NCI-H2081 treated with DMSO at 0.1 percent for 48 hours (cell line): Measurements from ENCODE around the gene SLC17A3.

Source experiments
- DNase-seq: peaks from one replicate; lab custom pipeline; 2025; lab: John Stamatoyannopoulos, UW

The SLC17A3 gene

DNA sequence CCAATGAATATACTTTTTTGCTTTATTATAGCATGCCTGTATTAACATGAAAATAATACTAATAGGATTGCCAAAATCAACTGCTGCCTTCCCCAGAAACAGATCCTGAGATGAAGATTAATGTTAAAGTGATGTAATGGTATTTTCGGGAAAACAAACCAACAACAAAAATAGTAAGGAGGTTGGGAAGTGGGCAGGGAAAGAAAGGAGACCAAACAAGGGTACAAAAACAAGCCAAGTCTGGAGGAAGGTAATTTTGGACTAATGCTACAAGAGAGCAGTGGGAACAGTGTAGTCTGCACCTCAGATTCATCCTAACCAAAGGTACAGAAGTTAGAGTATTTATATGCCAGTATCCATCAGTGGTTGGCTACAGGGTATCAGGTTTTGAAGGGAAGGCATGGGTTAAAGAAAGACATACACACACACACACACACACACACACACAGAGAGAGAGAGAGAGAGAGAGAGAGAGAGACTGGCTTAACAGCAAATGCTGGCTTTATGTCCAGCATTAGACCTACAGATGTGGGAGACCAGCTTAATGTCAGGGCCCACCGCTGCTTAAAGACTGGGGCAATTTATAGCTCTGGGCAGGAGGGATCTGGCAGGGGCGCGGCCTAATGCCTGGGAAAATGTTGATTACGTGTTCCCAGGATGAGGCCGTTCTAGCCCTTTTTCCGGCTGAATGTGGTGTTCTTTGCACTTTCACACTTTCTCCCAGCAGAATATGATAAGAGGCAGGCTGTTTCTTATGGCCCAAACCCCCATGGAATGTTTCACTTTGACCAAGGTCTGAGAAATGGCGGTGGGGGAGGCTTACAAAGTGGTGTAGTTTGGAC lies 38.4 kb downstream of the SLC17A3 start:
- no peak for DNase-seq

DNA sequence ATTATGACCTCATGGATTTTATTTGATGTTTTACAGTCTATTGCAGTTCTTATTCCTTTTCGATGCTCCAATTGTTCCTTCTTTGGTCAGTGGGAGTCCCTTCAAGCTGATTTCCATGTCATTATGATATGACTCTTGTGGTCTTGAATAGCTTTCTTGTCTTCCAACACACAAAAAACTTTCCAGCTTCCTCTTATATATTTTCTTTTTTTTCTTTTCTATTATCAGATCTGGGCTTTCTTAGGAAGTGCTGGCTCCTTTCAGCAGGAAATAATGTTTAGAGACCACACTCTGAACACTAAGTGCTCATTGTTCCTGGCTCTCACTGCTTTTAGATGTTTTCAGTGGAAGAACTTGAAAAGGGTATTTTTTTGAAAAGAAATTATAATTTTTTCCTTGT lies 39.1 kb downstream of the SLC17A3 start:
- DNase-seq, result no peak

DNA sequence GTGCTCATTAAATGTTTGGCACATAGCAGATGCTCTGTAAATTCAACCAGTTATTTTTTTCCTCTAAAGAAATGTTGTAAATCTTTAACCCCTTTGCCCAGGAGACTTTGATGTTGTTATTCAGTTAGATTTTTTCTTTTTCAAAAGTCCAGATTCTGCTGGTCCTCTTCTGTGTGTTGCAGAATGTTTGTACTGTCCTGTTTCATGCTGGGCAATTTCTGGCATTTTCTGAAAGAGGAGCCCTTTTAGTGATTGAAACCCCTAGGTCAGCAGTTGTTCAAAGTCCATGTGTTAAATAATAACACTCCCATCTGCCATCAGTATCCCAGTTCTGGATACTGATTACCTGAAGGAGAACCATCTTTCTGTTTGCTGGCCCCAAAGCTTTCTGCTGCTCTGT lies 40.9 kb downstream of the SLC17A3 start:
- no peak for DNase-seq

DNA sequence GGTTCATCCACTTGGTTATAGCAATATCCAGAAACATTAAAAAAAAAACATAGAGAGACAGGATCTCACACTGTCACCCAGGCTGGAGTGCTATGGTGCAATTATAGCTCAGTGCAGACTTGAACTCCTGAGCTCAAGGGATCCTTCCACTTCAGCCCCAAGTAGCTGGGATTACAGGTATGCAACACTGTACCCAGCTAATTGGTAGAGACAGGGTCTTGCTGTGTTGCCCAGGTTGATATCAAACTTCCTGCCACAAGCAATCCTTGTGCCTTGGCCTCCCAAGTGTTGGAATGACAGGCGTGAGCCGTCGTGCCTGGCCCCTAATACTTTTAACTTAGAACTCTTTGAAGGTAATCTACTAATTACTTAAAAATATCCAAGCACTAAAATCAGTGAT lies 41.4 kb downstream of the SLC17A3 start:
- no peak for DNase-seq

DNA sequence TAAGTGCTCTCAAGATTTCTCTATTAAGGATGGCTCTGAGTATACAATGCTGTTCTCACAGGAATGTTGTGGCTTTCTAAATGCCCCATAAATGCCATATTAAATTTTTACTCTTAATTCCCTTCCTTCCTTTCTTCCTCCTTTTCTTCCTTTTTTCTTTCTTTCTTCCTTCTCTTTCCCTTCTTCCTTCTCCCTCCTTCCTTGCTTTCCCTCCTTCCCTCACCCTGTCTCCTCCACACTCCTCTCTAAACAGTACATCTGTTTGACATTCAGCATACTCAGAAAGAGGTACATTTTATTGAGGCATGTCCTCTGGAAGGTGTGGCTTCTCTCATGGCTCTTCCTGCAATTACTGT lies 41.8 kb downstream of the SLC17A3 start:
- DNase-seq, result no peak

DNA sequence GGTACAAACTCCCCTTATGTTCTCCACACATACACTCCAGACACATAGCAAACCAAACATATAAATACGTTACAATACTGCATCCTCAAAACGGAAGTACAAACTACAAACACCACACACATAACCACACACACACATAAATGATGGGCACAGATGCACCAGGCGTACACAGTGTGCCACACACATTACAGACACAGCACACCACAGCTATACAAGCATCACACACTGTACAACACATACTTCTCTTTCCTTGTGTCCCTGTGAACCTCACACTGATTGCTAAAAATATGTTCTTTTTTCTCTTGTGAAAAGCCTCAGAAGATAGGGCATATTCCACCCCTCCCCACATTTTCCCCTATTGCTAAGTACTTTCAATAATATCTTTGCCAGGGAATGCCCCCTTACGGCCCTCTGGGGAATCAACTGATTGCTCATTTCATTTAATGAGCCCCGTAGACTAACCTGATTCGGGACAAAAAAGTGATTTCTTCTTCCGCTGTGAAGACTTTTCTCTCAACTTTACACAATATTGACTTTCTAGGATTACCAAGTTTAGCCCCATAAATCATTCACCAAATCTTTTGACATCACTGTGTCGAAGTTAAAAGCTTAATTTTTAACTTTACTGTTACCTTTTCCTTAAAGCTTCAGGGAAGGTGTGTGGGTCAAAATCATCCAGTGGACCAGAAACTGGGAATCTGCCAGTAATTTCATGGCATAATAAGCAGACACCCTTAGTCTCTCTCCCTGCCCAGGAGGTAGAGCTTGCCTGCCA lies 42.3 kb downstream of the SLC17A3 start, which contains the start of gene SLC17A1:
TSS of gene SLC17A1 (minus strand) at position 521 of the 775 bp plus-strand sequence. CDS start 1,495 bp downstream, outside the sequence.
- DNase-seq, result no peak

DNA sequence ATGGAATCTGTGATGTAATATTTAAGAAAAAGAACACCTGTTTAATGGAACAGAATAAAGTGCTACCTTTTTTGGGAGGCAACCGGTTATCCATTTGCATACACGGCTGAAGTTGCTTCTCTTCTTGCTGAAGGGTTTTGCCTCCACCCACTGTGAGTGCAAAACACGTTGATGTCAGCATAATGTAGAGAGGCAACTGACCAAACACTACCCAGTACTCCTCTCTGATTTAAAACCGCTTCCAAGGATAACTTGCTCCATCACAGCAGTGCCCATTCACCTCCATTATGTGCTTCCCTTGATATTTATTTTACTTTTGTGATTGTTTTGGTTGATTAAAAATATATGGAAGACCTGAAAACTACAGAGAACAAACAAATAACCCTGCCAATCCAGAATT lies 43.6 kb downstream of the SLC17A3 start:
- DNase-seq, result no peak

DNA sequence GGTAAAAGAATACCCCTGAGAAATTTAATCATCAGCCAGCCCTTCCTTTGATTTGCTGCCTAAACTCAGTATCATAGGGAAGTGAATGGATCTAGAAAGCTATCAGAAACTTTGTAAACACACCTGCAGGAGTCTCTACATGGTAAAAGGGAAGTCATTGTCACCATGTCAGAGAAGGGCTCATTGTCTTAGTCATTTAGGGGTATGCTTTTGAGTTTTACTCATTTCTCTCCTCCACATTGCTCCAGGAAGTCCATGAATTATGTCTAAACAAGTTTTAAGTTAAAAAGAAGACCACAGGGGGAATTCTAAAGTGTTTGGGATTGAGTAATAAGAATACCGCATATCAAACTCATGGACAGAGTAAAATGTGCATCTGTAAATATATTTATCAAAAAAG lies 44.7 kb downstream of the SLC17A3 start:
- no peak for DNase-seq

DNA sequence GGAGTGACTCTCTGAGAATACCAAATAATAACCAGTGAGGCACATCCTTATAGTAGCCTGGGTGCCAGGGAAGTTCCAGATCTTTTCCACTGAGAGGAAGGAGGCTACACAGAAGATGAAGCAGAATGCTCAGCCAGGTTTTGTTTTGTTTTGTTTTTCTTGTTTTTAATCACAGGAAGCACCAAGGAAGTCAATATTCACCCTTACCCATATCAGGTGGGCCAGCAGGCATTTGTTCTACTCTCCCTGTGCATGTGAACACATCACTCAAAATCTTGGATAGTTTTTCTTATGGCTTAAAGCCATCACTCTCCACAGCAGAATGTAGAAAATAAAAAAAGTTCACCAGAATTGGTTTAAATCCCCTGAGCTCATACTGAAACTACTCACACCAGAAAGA lies 52.7 kb downstream of the SLC17A3 start:
- no peak for DNase-seq

DNA sequence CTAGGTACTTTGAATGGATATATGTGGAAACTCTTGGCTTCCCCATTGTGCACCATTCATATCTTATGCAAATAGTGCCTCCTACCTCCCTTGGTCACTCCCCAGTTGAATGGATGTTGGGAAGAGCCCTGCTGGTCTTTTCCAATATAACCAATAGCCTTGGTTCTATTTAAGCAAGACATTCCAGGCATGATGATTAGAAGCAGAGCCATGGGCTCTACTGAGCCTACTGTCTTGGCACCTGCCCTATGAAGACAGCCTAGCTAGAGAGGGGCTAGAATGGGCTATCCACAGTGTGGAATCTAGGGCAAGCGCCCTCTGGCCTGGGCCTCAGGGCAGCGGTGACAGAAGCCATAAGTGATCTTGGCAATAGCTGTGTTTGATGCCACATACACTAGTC lies 57.8 kb downstream of the SLC17A3 start:
- DNase-seq, result no peak

DNA sequence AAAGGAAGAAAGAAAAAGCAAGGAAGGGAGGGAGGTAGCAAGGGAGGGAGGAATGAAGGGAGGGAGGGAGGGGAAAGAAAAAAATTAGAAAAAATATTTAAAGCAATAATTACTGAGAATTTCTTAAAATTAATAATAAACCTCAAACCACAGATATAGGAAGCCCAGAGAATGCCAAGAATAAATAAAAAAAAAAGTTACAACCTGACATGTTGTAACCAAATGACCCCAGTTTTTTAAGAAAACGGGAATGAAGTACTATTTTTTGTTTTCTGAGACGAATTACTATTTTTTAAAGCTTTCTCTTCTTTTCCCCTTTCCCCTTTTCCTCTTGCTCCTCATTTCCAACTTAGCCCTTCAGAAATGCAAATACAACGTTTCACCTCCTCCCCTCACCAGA lies 58.8 kb downstream of the SLC17A3 start:
- DNase-seq, result no peak

DNA sequence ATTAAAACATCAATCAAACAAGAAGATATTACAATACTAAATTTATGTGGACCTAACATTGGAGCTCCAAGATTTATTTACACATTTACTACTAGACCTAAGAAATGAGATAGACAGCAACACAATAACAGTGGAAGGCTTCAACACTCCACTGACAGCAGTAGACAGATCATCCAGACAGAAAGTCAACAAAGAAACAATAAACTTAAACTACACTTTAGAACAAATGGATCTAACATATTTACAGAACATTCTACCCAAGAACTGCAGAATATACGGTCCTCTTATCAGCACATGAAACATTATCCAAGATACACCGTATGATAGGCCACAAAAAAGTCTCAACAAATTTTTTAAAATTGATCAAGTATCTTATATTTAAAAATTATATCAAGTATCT lies 69.2 kb downstream of the SLC17A3 start:
- no peak for DNase-seq

DNA sequence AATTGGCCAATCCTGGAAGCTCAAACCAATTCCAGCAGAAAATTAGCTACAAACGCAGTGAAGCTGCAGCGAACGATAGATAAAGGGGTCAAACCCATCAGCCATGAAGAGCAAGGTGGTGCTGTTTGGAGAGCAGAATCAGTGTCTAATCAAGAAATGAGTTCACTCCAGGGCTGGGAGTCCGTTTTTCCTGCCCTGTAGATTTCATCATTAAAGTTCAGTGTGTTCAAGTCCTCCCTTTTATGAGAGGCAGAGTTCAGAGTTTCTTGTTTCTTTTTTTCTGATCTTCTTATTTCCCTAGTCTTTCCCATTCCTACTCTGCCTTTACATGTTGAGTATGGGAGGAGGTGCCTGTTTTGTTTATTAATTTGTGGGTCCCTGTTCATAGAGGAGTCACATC lies 72.6 kb downstream of the SLC17A3 start:
- no peak for DNase-seq
